Measurements from ENCODE around the gene LAGE3. TPM values are rescaled to one million over a fixed set of nuclear protein-coding genes. Genes with fewer than 3 reads are reported as not detected.

LAGE3 gene
- total and polyA plus RNA-seq, 2 of the 13 experiments (the other 11 are each of a cell fraction or from before 2014, with no cell fraction given) = 7.6 to 12.7 TPM

GRCh38 chrX:154478728-154479622, at the start of gene LAGE3 (continued):
- 0 out of 2 replicates have a peak, but pooled peaks have one; percentile 32 for TF ChIP-seq ZNF782 (CRISPR knock-in tag; IDR thresholded peaks at IDR 0.05; ENCODE audit: borderline replicate concordance)
- no peak for TF ChIP-seq ATF6 (CRISPR knock-in tag; conservative IDR thresholded peaks at IDR 0.05)
- TF ChIP-seq SMYD3 (CRISPR knock-in tag; IDR thresholded peaks at IDR 0.05) = no peak
- no peak for TF ChIP-seq ZNF850 (CRISPR knock-in tag; conservative IDR thresholded peaks at IDR 0.05)
- no peak for TF ChIP-seq ZNF256 (CRISPR knock-in tag; conservative IDR thresholded peaks at IDR 0.05)
- TF ChIP-seq ZNF501 (CRISPR knock-in tag; IDR thresholded peaks at IDR 0.05) = peak; percentile 55
- TF ChIP-seq MLXIP (CRISPR knock-in tag; IDR thresholded peaks at IDR 0.05; ENCODE audit: borderline replicate concordance) = 0 out of 2 replicates have a peak, but pooled peaks have one; percentile 36
- TF ChIP-seq ATM (IDR thresholded peaks at IDR 0.05; ENCODE audit: borderline replicate concordance) = no peak
- TF ChIP-seq ZNF772 (CRISPR knock-in tag; IDR thresholded peaks at IDR 0.05) = peak; percentile 74; the same call in 1 of the 2 replicates
- peak; percentile 50; the same call in 1 of the 2 replicates for TF ChIP-seq ZBTB14 (CRISPR knock-in tag; IDR thresholded peaks at IDR 0.05)
- TF ChIP-seq ZNF451 (CRISPR knock-in tag; IDR thresholded peaks at IDR 0.05) = 0 out of 2 replicates have a peak, but pooled peaks have one; percentile 33
- TF ChIP-seq ZNF619 (CRISPR knock-in tag; IDR thresholded peaks at IDR 0.05) = no peak
- TF ChIP-seq USF2 (IDR thresholded peaks at IDR 0.05; ENCODE audit: low read depth, low read length) = no peak
- no peak for TF ChIP-seq USF2 (CRISPR knock-in tag; IDR thresholded peaks at IDR 0.05; ENCODE audit: borderline replicate concordance)
- peak; percentile 80 for TF ChIP-seq SP5 (CRISPR knock-in tag; IDR thresholded peaks at IDR 0.05; ENCODE audit: borderline replicate concordance, low read depth)
- no peak for TF ChIP-seq ZNF44 (CRISPR knock-in tag; IDR thresholded peaks at IDR 0.05)
